Keratinocyte (primary cell): ENCODE measurements around the gene EXOC3. TPM values are rescaled to one million over a fixed set of nuclear protein-coding genes. Genes with fewer than 3 reads are reported as not detected.

Source experiments
- DNase-seq: peaks from one replicate; pipeline ENCODE4 v3.0.0-alpha.2; 2011; ENCODE audit warnings: low read depth, missing footprints, low spot score
- FAIRE-seq: peaks from 2 replicates; lab custom pipeline; 2011; peaks lifted over from hg19 to GRCh38; lab: Jason Lieb, UNC
- H2AFZ ChIP-seq: 2 replicates; pipeline ENCODE4 v1.6.0; 2012; ENCODE audit warnings: low read length, control low read depth, inconsistent platforms; ENCODE audit not compliant: control insufficient read depth
- H3K27ac ChIP-seq: 2 replicates; pipeline ENCODE4 v1.5.1; 2011; ENCODE audit warnings: low read length; ENCODE audit not compliant: control insufficient read depth, insufficient read depth
- H3K27me3 ChIP-seq: 3 replicates; pipeline ENCODE4 v1.6.0; 2011; ENCODE audit warnings: low read length; ENCODE audit not compliant: control insufficient read depth, insufficient read depth; ENCODE audit errors: extremely low read depth
- H3K36me3 ChIP-seq, 2 experiments: 2 replicates in 1 of 2; 3 replicates in 1 of 2; pipeline ENCODE4 v1.5.1; 2011; ENCODE audit warnings: low read length in 2 of 2, mild to moderate bottlenecking in 1 of 2; ENCODE audit not compliant: control insufficient read depth in 2 of 2, insufficient read depth in 2 of 2; ENCODE audit errors: extremely low read depth in 1 of 2
- H3K4me1 ChIP-seq: 3 replicates; pipeline ENCODE4 v1.5.1; 2011; ENCODE audit warnings: low read length; ENCODE audit not compliant: control insufficient read depth, insufficient read depth; ENCODE audit errors: extremely low read depth
- H3K4me2 ChIP-seq: 3 replicates; pipeline ENCODE4 v1.6.0; 2011; ENCODE audit warnings: low read depth, low read length; ENCODE audit not compliant: control insufficient read depth, insufficient read depth; ENCODE audit errors: extremely low read depth
- H3K4me3 ChIP-seq, 3 experiments: fragments of 200-600 bp in 1 of 3; sonication (generic) in 1 of 3; 2 replicates in 2 of 3; 3 replicates in 1 of 3; pipeline ENCODE4 v1.5.1; 2011 to 2016; ENCODE audit warnings: low read length in 3 of 3, mild to moderate bottlenecking in 3 of 3, control low read depth in 2 of 3, inconsistent platforms in 1 of 3, low read depth in 1 of 3, mixed read lengths in 1 of 3, mixed run types in 1 of 3, moderate library complexity in 1 of 3; ENCODE audit not compliant: control insufficient read depth in 2 of 3, insufficient read depth in 2 of 3; ENCODE audit errors: extremely low read depth in 1 of 3
- H3K79me2 ChIP-seq: 2 replicates; pipeline ENCODE4 v1.6.0; 2012; ENCODE audit warnings: low read length; ENCODE audit not compliant: control insufficient read depth, insufficient read depth
- H3K9ac ChIP-seq: 3 replicates; pipeline ENCODE4 v1.6.0; 2011; ENCODE audit warnings: low read length; ENCODE audit not compliant: control insufficient read depth, insufficient read depth; ENCODE audit errors: extremely low read depth
- H3K9me1 ChIP-seq: 3 replicates; pipeline ENCODE4 v1.6.0; 2011; ENCODE audit warnings: low read length; ENCODE audit not compliant: control insufficient read depth, insufficient read depth; ENCODE audit errors: extremely low read depth
- H3K9me3 ChIP-seq: 2 replicates; pipeline ENCODE4 v1.5.1; 2012; ENCODE audit warnings: low read depth, low read length; ENCODE audit not compliant: control insufficient read depth
- H4K20me1 ChIP-seq: 3 replicates; pipeline ENCODE4 v1.6.0; 2011; ENCODE audit warnings: low read length; ENCODE audit not compliant: control insufficient read depth, insufficient read depth; ENCODE audit errors: extremely low read depth
- CTCF ChIP-seq, 3 experiments: IDR thresholded peaks in 1 of 3; conservative IDR thresholded peaks in 1 of 3; optimal IDR thresholded peaks in 1 of 3; 2 replicates in 2 of 3; 3 replicates in 1 of 3; pipeline versions ENCODE3 to v1.5.1; 2011; ENCODE audit warnings: low read length in 3 of 3, mild to moderate bottlenecking in 3 of 3, moderate library complexity in 2 of 3, control low read depth in 1 of 3, inconsistent platforms in 1 of 3; ENCODE audit not compliant: insufficient read depth in 2 of 3; ENCODE audit errors: extremely low read depth in 1 of 3
- EZH2 ChIP-seq: IDR thresholded peaks from one replicate; pipeline ENCODE4 v1.6.1; 2012; ENCODE audit warnings: inconsistent platforms, mild to moderate bottlenecking, low read length, moderate library complexity
- dilution Hi-C: fragments of 300-500 bp; cut with MboI; formaldehyde crosslinking; loops from one replicate; pipeline ENCODE4 v1.7.0; 2020; ENCODE audit warnings: low sequenced_read_pairs; ENCODE audit not compliant: extremely low pct_ligation_motif_present
- polyA plus RNA-seq, 5 experiments: library from polyadenylated mRNA; depleted of rRNA in 3 of 5; stranded (reverse) in 3 of 5; stranded (forward) in 1 of 5; unstranded in 1 of 5; fragments of >200 nt; gene quantifications; 1 replicate in 1 of 5; 2 replicates in 3 of 5; 3 replicates in 1 of 5; pipeline versions ENCODE4 v1.2.1 to v1.2.3, GENCODE V29; 2011 to 2012; ENCODE audit warnings: missing spikeins in 2 of 5, low read depth in 1 of 5, low replicate concordance in 1 of 5

EXOC3 gene
- polyA plus RNA-seq, 1 donor (not counting 4 experiments of a cell fraction or from before 2014, with no cell fraction given), result 14.2 TPM

DNA sequence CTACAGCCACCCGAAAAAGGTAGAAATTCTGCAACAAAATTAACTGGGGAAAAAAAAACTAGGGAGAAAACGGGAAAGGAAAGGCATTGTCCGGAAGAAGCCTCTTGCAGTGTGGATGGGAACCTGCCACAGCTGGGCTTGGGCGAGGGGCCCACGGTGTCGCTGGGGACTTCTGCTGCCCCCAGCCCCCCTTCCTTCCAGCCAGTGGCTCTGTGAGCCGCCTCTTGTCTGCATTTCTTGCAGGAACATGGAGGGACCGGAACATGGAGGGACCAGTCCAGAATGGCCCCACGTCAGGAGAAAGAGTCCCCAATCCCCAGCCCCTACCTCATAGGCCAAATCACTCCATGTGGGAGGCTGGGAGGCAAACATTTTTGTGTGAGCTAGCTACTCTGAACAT, 36.9 kb upstream of the EXOC3 start:
- DNase-seq, result no peak

GRCh38 chr5:407051-407450, 35.9 kb upstream of the EXOC3 start:
- no peak for FAIRE-seq
- H3K9ac ChIP-seq, result no peak overlapping the region

More for the DNA sequence above, 36.9 kb upstream of the EXOC3 start:
- Histone ChIP-seq H2AFZ (no peak overlapping the region), H3K4me1 (peaks cover 11% of the 10 kb centered on the region), H3K9me1 (no peaks in the 10 kb centered on the region), H3K4me2 (no peak overlapping the region), H3K4me3 (no peak overlapping the region), H4K20me1 (no peaks in the 10 kb centered on the region), H3K27ac (no peak overlapping the region), H3K36me3 (no peaks in the 10 kb centered on the region), H3K27me3 (no peaks in the 10 kb centered on the region), H3K9ac (no peak overlapping the region), H3K79me2 (no peaks in the 10 kb centered on the region), H3K9me3 (no peaks in the 10 kb centered on the region)
- TF ChIP-seq CTCF (optimal IDR thresholded peaks at IDR 0.05 in 1 of 3, IDR thresholded peaks at IDR 0.05 in 1 of 3, conservative IDR thresholded peaks at IDR 0.05 in 1 of 3; ENCODE audit: extremely low read depth in 1 of 3, insufficient read depth in 2 of 3, low read length in 3 of 3), result no peak
- no peak for FAIRE-seq
- dilution Hi-C loops, result no loop called here

More at GRCh38 chr5:407051-407450, 35.9 kb upstream of the EXOC3 start:
- Histone ChIP-seq H4K20me1 (no peaks in the 10 kb centered on the region), H3K79me2 (no peaks in the 10 kb centered on the region), H2AFZ (no peak overlapping the region), H3K9me1 (no peaks in the 10 kb centered on the region), H3K36me3 (no peaks in the 10 kb centered on the region), H3K27ac (no peak overlapping the region), H3K4me3 (no peak overlapping the region), H3K4me2 (no peak overlapping the region), H3K27me3 (no peaks in the 10 kb centered on the region), H3K4me1 (peaks cover 11% of the 10 kb centered on the region), H3K9me3 (no peaks in the 10 kb centered on the region)
- dilution Hi-C loops, result no loop called here
- DNase-seq, result no peak
- no peak for TF ChIP-seq EZH2
- TF ChIP-seq CTCF (optimal IDR thresholded peaks at IDR 0.05 in 1 of 3, IDR thresholded peaks at IDR 0.05 in 1 of 3, conservative IDR thresholded peaks at IDR 0.05 in 1 of 3; ENCODE audit: extremely low read depth in 1 of 3, insufficient read depth in 2 of 3, low read length in 3 of 3), result no peak
